Coronary artery (tissue), 2 donors: ENCODE measurements around the gene CCDC40.

Source experiments
- DNase-seq: peaks from one replicate; pipeline ENCODE4 v3.0.0-alpha.2; 2017; ENCODE audit warnings: low spot score
- H3K27ac ChIP-seq, 2 donors: fragments of 200-600 bp; sonication (generic); one replicate each; pipeline ENCODE4 v1.5.1; 2016 to 2019
- H3K4me3 ChIP-seq: fragments of 200-600 bp; sonication (generic); 2 replicates; pipeline ENCODE4 v1.5.1; 2016; ENCODE audit warnings: mild to moderate bottlenecking, moderate library complexity
- CTCF ChIP-seq: fragments of 200-600 bp; sonication (generic); IDR thresholded peaks from one replicate; pipeline ENCODE4 v1.5.1; 2019; ENCODE audit warnings: antibody characterized with exemption

The CCDC40 gene

DNA sequence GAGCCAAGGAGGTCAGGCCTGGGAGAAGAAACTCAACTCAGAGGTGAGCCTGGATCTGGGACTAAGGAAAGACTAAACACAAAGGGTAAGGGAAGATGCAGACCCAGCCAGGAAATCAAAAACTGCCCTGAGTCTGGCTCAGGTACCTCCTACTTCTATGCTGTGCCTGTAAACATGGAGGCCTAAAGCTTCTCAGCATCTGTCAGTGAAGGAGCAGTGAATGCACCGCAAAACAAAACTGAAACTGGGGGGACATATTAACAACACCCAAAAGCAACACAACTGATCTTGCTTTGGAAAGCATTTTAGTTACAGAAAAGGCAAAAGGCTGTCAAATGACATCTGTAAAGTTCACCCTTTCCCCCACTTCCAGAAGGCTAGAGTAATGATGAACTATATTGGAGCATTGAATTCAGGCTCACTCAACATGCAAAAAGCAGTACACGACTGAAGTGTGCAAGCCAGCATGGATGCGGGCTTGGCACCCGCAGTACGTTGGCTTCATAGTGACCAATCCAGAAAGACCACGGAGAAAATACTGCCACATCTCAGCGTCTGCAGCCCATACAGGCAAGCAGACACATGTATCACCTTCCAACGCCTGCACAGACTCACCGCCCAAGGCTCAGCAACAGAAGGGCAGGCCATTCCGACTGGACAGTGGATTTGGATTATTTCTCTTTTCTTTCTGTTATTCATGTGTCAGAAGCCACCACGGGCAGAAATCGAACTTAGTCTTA, 4.6 kb upstream of the CCDC40 start:
- DNase-seq, result no peak
- no peak overlapping the region for H3K4me3 ChIP-seq
- no peak overlapping the region for H3K27ac ChIP-seq
- TF ChIP-seq CTCF, result no peak

DNA sequence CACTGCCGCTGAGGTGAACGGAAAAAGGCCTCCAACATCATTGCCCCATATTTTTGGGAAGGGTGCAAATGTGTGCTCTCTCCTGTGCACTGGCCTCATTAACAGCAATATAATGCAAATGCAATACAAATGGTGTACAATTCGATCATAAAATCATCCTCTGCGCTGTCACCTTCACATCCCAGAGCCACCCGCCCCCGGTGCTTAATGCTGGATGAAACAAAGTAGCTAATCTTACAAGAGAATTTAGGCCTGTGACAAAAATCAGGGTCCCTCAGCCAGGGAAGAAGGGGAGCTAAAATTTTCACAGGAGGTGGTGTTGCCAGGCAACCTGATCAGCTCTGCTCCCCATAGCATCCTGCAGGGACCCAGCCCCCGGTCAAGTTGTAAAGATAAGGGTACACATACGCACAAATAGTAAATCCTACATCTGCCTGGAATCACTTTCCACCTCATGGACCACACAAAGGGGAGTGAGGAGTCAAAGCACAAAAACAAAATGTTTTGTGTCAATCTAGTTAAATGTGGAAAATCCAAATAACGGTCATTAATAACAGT, 3.7 kb upstream of the CCDC40 start:
- Histone ChIP-seq H3K27ac (no peak overlapping the region), H3K4me3 (no peak overlapping the region)
- no peak for TF ChIP-seq CTCF
- DNase-seq, result no peak

DNA sequence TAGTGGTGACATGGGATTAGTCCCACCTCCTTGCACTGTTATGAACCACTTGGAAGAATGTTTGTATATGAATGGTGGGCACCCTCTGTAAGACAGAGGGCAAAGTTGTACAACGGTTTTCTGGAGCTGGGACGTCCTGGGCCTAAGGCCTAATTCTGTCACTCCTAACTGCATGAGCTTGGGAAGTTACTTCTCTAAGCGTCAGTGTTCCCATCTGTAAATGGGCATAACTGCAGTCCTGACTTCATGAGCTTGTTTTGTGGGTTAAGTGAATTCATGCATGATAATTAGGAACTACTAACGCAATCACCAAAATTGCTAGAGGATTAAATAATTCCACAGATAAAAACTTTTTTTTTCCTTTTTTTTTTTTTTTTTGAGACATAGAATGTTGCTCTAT, 2.6 kb upstream of the CCDC40 start:
- Histone ChIP-seq H3K4me3 (no peak overlapping the region), H3K27ac (no peak overlapping the region)
- no peak for DNase-seq
- TF ChIP-seq CTCF, result no peak

GRCh38 chr17:80034791-80035686, 1.4 kb upstream of the CCDC40 start:
- no peak for TF ChIP-seq CTCF
- H3K27ac ChIP-seq, result peak overlapping the region; percentile 59 to 86
- peak overlapping the region; percentile 83 for H3K4me3 ChIP-seq
- no peak for DNase-seq

DNA sequence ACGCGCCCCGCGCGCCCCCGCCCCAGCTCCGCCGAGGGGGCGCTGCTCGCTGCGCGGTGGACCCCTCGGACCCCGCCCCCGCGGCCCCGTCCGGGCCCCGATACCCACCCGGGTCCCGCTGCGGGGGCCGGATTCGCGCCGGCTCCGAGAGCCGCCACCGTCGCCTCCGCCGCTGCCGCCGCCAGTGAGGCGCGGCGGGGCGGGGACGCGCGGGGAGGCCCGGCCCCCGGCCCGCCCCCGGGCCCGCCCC, 830 bp upstream of the CCDC40 start, which contains the start of gene TBC1D16:
Gene TBC1D16 (minus strand): TSS at position 186 of the 250 bp plus-strand sequence. CDS start 22,325 bp downstream, outside the sequence.
- no peak for TF ChIP-seq CTCF
- H3K27ac ChIP-seq, result peak within 1 kb of the TSS; percentile 86 to 87
- DNase-seq, result no peak
- peak within 1 kb of the TSS; percentile 83 for H3K4me3 ChIP-seq

DNA sequence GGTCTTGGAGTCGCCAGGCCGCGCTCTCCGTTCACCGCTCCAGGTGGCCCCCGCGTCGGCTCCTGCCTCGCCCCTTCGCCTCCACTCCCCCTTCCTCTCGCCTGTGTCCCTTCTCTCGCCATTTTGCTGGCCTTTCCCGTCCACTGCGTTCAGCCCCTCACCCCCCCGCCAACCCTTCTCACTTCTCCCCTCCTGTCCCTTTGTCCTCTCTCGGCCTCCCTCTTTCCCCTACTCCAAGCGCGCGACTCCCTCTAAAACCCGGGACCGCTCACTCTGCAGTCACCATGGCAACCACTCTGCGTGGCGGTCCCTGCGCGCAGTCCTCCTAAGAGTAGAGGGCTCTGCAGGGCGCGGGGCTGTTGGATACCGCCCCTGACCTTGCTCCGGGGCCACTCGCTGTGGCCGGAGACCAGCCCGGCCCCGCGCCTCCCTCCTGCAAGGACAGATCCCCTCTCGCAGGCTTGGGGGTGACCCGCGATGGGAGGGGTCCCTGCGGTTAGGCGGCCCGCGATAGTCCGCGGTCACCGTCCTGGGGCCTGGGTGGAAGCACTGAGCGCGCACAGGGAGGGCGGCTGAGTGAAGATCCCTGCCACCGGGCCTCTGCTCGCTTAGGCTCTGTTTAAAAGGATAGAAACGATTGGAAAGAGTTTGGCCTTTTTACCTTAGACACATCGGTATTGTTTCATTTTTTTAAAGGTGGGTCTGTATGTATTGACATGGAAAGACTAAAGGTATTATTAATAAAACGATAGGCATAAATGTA, 454 bp downstream of the CCDC40 start:
- no peak for DNase-seq
- Histone ChIP-seq H3K27ac (peak overlapping the region; percentile 86 to 87), H3K4me3 (peak overlapping the region; percentile 83)
- TF ChIP-seq CTCF, result no peak
